Stimulated activated CD8-positive, alpha-beta memory T cell treated with anti-CD3 and anti-CD28 coated beads, Interleukin-15, amount 100 ng/mL, for 4 hours (primary cell): ENCODE data around the gene NCAM1.

Source experiments
- DNase-seq, 2 donors: peaks; one replicate each; pipeline ENCODE4 v3.0.0-alpha.2; 2020; ENCODE audit warnings: low read depth in 2 of 2

NCAM1 gene

GRCh38 chr11:113168354-113169342 is 207.4 kb downstream of the NCAM1 start:
- no peak for DNase-seq

- no peak for DNase-seq
These were observed 211.2 kb downstream of the NCAM1 start for GRCh38 chr11:113172382-113172951.

GRCh38 chr11:113173126-113173525 is 211.9 kb downstream of the NCAM1 start:
- no peak for DNase-seq

GRCh38 chr11:113174882-113175281 is 213.7 kb downstream of the NCAM1 start:
- no peak for DNase-seq

- no peak for DNase-seq
These were observed 215.6 kb downstream of the NCAM1 start for GRCh38 chr11:113176599-113177360.

GRCh38 chr11:113177671-113178070 is 216.5 kb downstream of the NCAM1 start:
- DNase-seq: no peak

GRCh38 chr11:113178381-113179070 is 217.3 kb downstream of the NCAM1 start:
- DNase-seq: no peak

GRCh38 chr11:113179181-113179704 is 218.0 kb downstream of the NCAM1 start:
- DNase-seq: no peak

GRCh38 chr11:113181094-113181493 is 219.9 kb downstream of the NCAM1 start:
- no peak for DNase-seq

GRCh38 chr11:113182288-113182687 is 221.1 kb downstream of the NCAM1 start:
- no peak for DNase-seq

GRCh38 chr11:113184498-113184897 is 223.3 kb downstream of the NCAM1 start:
- DNase-seq: no peak

GRCh38 chr11:113188371-113188834 is 227.2 kb downstream of the NCAM1 start:
- DNase-seq: no peak

- no peak for DNase-seq
These were observed 228.9 kb downstream of the NCAM1 start for GRCh38 chr11:113189909-113190667.

GRCh38 chr11:113192121-113192925 is 231.1 kb downstream of the NCAM1 start:
- no peak for DNase-seq

GRCh38 chr11:113193016-113193415 is 231.8 kb downstream of the NCAM1 start:
- DNase-seq: no peak

- DNase-seq: no peak
These were observed 232.7 kb downstream of the NCAM1 start for GRCh38 chr11:113193946-113194345.

GRCh38 chr11:113195728-113196127 is 234.5 kb downstream of the NCAM1 start:
- no peak for DNase-seq

- DNase-seq: no peak
These were observed 236.2 kb downstream of the NCAM1 start for GRCh38 chr11:113197446-113197845.

GRCh38 chr11:113198972-113199661 is 237.9 kb downstream of the NCAM1 start:
- DNase-seq: no peak
